K562 (cell line): ENCODE data around the gene OBSCN. TPM values are rescaled to one million over a fixed set of nuclear protein-coding genes. Genes with fewer than 3 reads are reported as not detected.

ENCODE experiments used
- ARID1B ChIP-seq: fragments of 450-650 bp; IDR thresholded peaks from 2 replicates; pipeline ENCODE4 v1.6.1; 2016; ENCODE audit warnings: antibody characterized with exemption, mild to moderate bottlenecking, inconsistent platforms
- DPF2 ChIP-seq: fragments of 450-650 bp; IDR thresholded peaks from 2 replicates; pipeline ENCODE4 v1.6.1; 2016
- ELF4 ChIP-seq: fragments of 450-650 bp; formaldehyde crosslinking; IDR thresholded peaks from 2 replicates; pipeline ENCODE4 v1.4.0; 2022; ENCODE audit warnings: missing genetic modification characterization
- FOXJ2 ChIP-seq: fragments of 200-800 bp; sonication (Bioruptor generic); IDR thresholded peaks from 2 replicates; pipeline ENCODE4 v1.6.1; 2016; ENCODE audit warnings: missing genetic modification characterization, missing compliant biosample characterization
- RAD21 ChIP-seq, 2 experiments: fragments of 250-450 bp in 1 of 2; fragments of 450-650 bp in 1 of 2; sonication (Bioruptor Pico) in 1 of 2; formaldehyde crosslinking in 1 of 2; IDR thresholded peaks in 1 of 2; conservative IDR thresholded peaks in 1 of 2; 2 replicates each; pipeline versions ENCODE4 v1.4.0 to v1.8.0; 2020 to 2022; ENCODE audit warnings: mild to moderate bottlenecking in 2 of 2, moderate library complexity in 1 of 2
- SIN3A ChIP-seq, 2 experiments: fragments of 150-350 bp in 1 of 2; IDR thresholded peaks; 2 replicates each; pipeline ENCODE4 v1.6.1; 2011 to 2016; ENCODE audit warnings: borderline replicate concordance in 2 of 2, low read depth in 2 of 2, low read length in 2 of 2, mild to moderate bottlenecking in 2 of 2, moderate library complexity in 2 of 2; ENCODE audit not compliant: control insufficient read depth in 1 of 2
- SMARCA4 ChIP-seq: fragments of 450-650 bp; IDR thresholded peaks from 2 replicates; pipeline ENCODE4 v1.6.1; 2016
- U2AF2 ChIP-seq: fragments of 200-400 bp; formaldehyde crosslinking; optimal IDR thresholded peaks from 2 replicates; pipeline ENCODE3; 2017; ENCODE audit warnings: low read depth, mild to moderate bottlenecking, low read length
- ZFP1 ChIP-seq: fragments of 450-650 bp; formaldehyde crosslinking; IDR thresholded peaks from 2 replicates; pipeline ENCODE4 v1.4.0; 2020; ENCODE audit warnings: mild to moderate bottlenecking, mixed read lengths
- ZNF197 ChIP-seq: fragments of 200-800 bp; sonication (Bioruptor generic); IDR thresholded peaks from 2 replicates; pipeline ENCODE4 v1.6.1; 2016; ENCODE audit warnings: low read depth, missing genetic modification characterization, missing compliant biosample characterization
- polyA plus RNA-seq, 8 experiments: library from polyadenylated mRNA; depleted of rRNA in 4 of 8; stranded (reverse) in 5 of 8; unstranded in 3 of 8; fragments of >200 nt; fragmentation: Nextera tagmentation in 2 of 8; fragmentation: Illumina TruSeq in 1 of 8; extraction: Ambion mirVana in 2 of 8; extraction: Trizol in 1 of 8; gene quantifications; 2 replicates each; pipeline versions ENCODE4 v1.2.1 to v1.2.3, GENCODE V29; 2011 to 2014; ENCODE audit warnings: inconsistent platforms in 1 of 8, missing spikeins in 1 of 8
- total RNA-seq, 7 experiments: library from RNA; depleted of rRNA in 6 of 7; stranded (reverse); fragments of >200 nt in 6 of 7; fragmentation: Illumina TruSeq in 2 of 7; extraction: Trizol in 2 of 7; gene quantifications; 2 replicates each; pipeline versions ENCODE4 v1.2.1 to v1.2.3, GENCODE V29; 2011 to 2021; ENCODE audit warnings: low replicate concordance in 1 of 7
- TF ChIP-seq, protein P1 (sequence below), 3 experiments: IDR thresholded peaks in 2 of 3; conservative IDR thresholded peaks in 1 of 3; 2 replicates each; pipeline ENCODE4 v1.5.1; 2011 to 2012; ENCODE audit warnings: low read length in 3 of 3, mild to moderate bottlenecking in 3 of 3, control low read depth in 2 of 3, improper control_type of control experiment in 1 of 3, inconsistent platforms in 1 of 3, low read depth in 1 of 3, mixed read lengths in 1 of 3, moderate library complexity in 1 of 3; ENCODE audit not compliant: insufficient read depth in 2 of 3
- TF ChIP-seq, protein P2 (sequence below): IDR thresholded peaks from 2 replicates; pipeline ENCODE4 v1.6.1; 2011; ENCODE audit warnings: borderline replicate concordance, low read depth, mild to moderate bottlenecking, moderate library complexity, low read length; ENCODE audit not compliant: insufficient read depth, poor library complexity, severe bottlenecking
- TF ChIP-seq, protein P3 (sequence below): sonication (generic); formaldehyde crosslinking; IDR thresholded peaks from 2 replicates; pipeline ENCODE4 v1.5.0; 2020; ENCODE audit warnings: missing genetic modification reagents
- TF ChIP-seq, protein P4 (sequence below), 2 experiments: fragments of 450-650 bp; conservative IDR thresholded peaks; 2 replicates each; pipeline ENCODE4 v1.6.1; 2017; ENCODE audit warnings: mild to moderate bottlenecking in 2 of 2, moderate library complexity in 2 of 2
- TF ChIP-seq, protein P5 (sequence below), 2 experiments: fragments of 150-350 bp in 1 of 2; IDR thresholded peaks; 2 replicates each; pipeline ENCODE4 v1.6.1; 2012 to 2016; ENCODE audit warnings: low read depth in 2 of 2, low read length in 2 of 2, mild to moderate bottlenecking in 1 of 2, moderate library complexity in 1 of 2

OBSCN gene
- total and polyA plus RNA-seq, 9 of the 15 experiments (the other 6 are each of a cell fraction or from before 2014, with no cell fraction given) = 0.18 to 19.7 (median 3.6) TPM

DNA sequence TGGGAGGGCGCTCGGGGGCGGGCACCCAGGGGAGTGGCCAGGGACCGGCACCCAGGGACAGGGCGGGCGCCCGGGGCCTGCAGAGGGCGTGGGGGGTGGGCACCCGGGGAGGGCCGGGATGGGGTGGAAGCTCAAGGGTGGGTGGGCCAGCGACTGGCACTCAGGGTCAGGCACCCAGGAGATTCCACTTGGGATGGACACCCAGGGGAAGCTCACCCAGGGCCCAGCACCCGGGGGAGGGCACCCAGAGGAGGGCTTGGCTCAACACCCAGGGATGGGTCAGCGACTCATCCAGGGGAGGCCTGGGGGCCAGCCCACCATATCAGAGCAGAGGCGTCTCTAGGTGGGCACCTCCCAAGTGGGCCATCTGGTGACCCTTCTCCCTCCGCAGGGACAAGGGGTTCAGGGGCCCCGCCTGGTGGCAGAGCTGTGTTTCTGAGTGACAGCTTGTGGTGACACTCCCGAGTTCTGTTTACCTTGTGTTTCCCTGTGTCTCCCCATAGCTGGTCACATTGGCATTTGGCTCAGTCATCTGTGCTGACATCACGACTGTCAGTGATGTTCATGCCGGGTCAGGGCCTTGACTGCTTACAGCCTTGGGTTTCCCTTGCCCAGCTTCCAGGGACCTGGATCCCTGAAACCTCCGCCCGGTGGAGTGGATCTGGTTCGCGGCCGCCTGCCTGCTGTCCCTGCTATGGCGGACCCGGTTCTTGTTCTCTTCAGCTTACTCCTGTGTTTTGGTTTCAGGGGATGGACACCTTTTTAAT lies 41.5 kb upstream of the OBSCN start (continued):
- TF ChIP-seq ZFP1 = 0 out of 2 replicates have a peak, but pooled peaks have one; percentile 51
- TF ChIP-seq, protein P1, sequence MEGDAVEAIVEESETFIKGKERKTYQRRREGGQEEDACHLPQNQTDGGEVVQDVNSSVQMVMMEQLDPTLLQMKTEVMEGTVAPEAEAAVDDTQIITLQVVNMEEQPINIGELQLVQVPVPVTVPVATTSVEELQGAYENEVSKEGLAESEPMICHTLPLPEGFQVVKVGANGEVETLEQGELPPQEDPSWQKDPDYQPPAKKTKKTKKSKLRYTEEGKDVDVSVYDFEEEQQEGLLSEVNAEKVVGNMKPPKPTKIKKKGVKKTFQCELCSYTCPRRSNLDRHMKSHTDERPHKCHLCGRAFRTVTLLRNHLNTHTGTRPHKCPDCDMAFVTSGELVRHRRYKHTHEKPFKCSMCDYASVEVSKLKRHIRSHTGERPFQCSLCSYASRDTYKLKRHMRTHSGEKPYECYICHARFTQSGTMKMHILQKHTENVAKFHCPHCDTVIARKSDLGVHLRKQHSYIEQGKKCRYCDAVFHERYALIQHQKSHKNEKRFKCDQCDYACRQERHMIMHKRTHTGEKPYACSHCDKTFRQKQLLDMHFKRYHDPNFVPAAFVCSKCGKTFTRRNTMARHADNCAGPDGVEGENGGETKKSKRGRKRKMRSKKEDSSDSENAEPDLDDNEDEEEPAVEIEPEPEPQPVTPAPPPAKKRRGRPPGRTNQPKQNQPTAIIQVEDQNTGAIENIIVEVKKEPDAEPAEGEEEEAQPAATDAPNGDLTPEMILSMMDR (IDR thresholded peaks at IDR 0.05 in 2 of 3, conservative IDR thresholded peaks at IDR 0.05 in 1 of 3; ENCODE audit: insufficient read depth in 2 of 3, low read depth in 1 of 3, low read length in 3 of 3) = peak; percentile 68 to 76 (median 74)
- TF ChIP-seq SIN3A (IDR thresholded peaks at IDR 0.05; ENCODE audit: borderline replicate concordance in 2 of 2, control insufficient read depth in 1 of 2, low read depth in 2 of 2, low read length in 2 of 2) = peak; percentile 39 to 84; a peak in 2 of 4 replicates
- TF ChIP-seq RAD21 (CRISPR knock-in tag; conservative IDR thresholded peaks at IDR 0.05 in 1 of 2, IDR thresholded peaks at IDR 0.05 in 1 of 2) = peak; percentile 55 to 74
- peak; percentile 93 for TF ChIP-seq FOXJ2 (tag)
- no peak for TF ChIP-seq U2AF2
- TF ChIP-seq ZNF197 = 0 out of 2 replicates have a peak, but pooled peaks have one; percentile 76
- TF ChIP-seq ELF4 (CRISPR knock-in tag) = 0 out of 2 replicates have a peak, but pooled peaks have one; percentile 16
- TF ChIP-seq DPF2 = peak; percentile 42; the same call in 1 of the 2 replicates
- TF ChIP-seq, protein P2, sequence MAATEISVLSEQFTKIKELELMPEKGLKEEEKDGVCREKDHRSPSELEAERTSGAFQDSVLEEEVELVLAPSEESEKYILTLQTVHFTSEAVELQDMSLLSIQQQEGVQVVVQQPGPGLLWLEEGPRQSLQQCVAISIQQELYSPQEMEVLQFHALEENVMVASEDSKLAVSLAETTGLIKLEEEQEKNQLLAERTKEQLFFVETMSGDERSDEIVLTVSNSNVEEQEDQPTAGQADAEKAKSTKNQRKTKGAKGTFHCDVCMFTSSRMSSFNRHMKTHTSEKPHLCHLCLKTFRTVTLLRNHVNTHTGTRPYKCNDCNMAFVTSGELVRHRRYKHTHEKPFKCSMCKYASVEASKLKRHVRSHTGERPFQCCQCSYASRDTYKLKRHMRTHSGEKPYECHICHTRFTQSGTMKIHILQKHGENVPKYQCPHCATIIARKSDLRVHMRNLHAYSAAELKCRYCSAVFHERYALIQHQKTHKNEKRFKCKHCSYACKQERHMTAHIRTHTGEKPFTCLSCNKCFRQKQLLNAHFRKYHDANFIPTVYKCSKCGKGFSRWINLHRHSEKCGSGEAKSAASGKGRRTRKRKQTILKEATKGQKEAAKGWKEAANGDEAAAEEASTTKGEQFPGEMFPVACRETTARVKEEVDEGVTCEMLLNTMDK = peak; percentile 4
- TF ChIP-seq, protein P3, sequence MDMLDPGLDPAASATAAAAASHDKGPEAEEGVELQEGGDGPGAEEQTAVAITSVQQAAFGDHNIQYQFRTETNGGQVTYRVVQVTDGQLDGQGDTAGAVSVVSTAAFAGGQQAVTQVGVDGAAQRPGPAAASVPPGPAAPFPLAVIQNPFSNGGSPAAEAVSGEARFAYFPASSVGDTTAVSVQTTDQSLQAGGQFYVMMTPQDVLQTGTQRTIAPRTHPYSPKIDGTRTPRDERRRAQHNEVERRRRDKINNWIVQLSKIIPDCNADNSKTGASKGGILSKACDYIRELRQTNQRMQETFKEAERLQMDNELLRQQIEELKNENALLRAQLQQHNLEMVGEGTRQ (CRISPR knock-in tag) = no peak
- TF ChIP-seq, protein P4, sequence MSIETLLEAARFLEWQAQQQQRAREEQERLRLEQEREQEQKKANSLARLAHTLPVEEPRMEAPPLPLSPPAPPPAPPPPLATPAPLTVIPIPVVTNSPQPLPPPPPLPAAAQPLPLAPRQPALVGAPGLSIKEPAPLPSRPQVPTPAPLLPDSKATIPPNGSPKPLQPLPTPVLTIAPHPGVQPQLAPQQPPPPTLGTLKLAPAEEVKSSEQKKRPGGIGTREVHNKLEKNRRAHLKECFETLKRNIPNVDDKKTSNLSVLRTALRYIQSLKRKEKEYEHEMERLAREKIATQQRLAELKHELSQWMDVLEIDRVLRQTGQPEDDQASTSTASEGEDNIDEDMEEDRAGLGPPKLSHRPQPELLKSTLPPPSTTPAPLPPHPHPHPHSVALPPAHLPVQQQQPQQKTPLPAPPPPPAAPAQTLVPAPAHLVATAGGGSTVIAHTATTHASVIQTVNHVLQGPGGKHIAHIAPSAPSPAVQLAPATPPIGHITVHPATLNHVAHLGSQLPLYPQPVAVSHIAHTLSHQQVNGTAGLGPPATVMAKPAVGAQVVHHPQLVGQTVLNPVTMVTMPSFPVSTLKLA (conservative IDR thresholded peaks at IDR 0.05) = peak; percentile 58 to 72; a peak in 2 of 4 replicates
- TF ChIP-seq, protein P5, sequence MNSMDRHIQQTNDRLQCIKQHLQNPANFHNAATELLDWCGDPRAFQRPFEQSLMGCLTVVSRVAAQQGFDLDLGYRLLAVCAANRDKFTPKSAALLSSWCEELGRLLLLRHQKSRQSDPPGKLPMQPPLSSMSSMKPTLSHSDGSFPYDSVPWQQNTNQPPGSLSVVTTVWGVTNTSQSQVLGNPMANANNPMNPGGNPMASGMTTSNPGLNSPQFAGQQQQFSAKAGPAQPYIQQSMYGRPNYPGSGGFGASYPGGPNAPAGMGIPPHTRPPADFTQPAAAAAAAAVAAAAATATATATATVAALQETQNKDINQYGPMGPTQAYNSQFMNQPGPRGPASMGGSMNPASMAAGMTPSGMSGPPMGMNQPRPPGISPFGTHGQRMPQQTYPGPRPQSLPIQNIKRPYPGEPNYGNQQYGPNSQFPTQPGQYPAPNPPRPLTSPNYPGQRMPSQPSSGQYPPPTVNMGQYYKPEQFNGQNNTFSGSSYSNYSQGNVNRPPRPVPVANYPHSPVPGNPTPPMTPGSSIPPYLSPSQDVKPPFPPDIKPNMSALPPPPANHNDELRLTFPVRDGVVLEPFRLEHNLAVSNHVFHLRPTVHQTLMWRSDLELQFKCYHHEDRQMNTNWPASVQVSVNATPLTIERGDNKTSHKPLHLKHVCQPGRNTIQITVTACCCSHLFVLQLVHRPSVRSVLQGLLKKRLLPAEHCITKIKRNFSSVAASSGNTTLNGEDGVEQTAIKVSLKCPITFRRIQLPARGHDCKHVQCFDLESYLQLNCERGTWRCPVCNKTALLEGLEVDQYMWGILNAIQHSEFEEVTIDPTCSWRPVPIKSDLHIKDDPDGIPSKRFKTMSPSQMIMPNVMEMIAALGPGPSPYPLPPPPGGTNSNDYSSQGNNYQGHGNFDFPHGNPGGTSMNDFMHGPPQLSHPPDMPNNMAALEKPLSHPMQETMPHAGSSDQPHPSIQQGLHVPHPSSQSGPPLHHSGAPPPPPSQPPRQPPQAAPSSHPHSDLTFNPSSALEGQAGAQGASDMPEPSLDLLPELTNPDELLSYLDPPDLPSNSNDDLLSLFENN (IDR thresholded peaks at IDR 0.05; ENCODE audit: low read depth in 2 of 2, low read length in 2 of 2) = peak in 1 of 2 experiments; percentile 42; a peak in 1 of 4 replicates
- TF ChIP-seq SMARCA4 = no peak
- 0 out of 2 replicates have a peak, but pooled peaks have one; percentile 12 for TF ChIP-seq ARID1B
